ENCODE results near the gene COX4I1.
"Not testable (repeated sequence)": the region's sequence is repeated elsewhere in the genome, so short reads cannot be mapped to it uniquely, and the experiment has no call there.

COX4I1 gene

GRCh38 chr16:85824161-85825135, 25.0 kb downstream of the COX4I1 start:
- no peak for DNase-seq (ENCODE audit: low spot score)

- DNase-seq (ENCODE audit: low spot score): no peak
These were observed 25.8 kb downstream of the COX4I1 start for GRCh38 chr16:85825326-85825725.

DNA sequence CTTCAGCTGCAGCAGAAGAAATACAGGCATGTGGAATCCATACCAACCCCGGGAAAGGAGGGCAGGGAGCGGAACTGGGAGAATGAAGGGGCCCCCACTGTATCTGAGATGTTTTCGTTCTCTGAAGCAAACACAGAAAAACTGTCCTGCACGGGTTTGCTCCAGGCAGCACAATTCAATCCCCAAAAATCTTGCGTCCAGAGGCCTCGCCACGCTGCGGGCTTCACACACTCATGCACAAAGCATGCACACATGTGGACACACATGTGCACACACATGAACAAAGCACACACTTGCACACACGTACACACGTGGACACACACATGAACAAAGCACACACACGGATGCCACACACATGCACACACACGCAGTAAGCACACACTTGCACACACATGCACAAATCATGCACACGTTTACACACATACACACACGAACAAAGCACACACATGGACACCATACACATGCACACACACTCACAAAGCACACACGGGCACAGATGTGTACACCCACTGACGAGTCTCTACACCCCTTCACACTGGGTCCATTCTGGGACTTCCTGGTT, 27.3 kb downstream of the COX4I1 start:
- DNase-seq (ENCODE audit: low spot score): no peak

- no peak for DNase-seq (ENCODE audit: low spot score)
These were observed 28.7 kb downstream of the COX4I1 start for GRCh38 chr16:85828166-85828565.

DNA sequence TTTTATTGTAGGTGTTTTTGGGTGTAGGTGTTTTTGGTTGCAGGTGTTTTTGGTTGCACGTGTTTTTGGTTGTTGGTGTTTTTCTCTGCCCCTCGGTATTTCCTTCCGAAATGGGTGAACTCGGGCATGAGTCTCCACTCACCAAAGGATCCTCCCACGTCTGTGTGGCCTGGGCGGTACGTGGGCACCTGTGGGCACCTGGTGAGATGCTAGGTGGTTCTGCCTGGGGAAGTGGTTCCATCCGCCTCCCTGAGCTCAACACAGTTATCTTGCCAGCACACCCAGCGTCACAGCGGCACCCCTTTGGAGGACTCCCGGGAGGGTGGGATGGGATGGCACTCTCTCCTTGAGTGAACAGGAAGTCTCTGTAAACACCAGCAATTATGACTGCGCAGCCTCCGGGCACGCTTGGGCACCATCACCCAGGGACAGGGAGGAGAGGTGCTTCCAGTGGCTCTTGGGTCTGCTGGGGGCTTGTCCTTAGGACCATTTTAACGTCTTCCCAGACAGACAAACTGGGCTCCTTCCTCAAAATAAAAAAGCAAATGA, 29.8 kb downstream of the COX4I1 start:
- DNase-seq (ENCODE audit: low spot score): no peak

DNA sequence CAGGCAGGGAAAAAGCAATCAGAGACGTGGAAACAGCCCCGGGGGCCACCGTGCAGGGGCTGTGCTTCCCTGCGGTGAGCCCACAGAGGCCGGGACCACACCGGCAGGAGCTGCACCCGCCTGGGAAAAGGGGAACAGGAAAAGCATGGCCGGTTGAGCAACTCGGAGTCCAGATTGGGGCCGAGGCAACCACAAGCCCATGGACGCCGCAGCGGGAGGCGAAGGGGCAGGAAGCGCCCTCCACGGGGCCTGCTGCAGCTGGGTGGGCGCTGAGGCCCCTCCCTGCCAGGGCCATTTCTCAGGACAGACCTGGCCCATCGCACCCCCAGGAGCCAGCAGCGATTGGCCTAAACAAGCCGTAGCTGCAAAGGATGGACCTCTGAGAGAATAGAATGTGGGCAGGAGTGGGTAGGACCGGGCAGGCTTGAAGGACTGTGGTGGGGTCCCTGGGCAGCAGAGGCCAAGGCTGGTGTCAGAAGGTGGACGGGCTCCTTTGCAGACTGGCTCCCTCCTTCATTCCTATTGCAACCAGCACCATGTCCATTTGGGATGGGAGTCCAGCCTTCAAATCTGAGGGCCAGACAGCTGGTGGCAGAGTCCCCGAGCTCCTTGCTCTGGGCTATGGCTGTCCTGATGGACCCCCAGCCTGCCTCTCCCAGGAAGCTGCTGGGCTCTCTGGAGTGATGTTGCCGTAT, 30.4 kb downstream of the COX4I1 start:
- DNase-seq (ENCODE audit: low spot score): no peak

DNA sequence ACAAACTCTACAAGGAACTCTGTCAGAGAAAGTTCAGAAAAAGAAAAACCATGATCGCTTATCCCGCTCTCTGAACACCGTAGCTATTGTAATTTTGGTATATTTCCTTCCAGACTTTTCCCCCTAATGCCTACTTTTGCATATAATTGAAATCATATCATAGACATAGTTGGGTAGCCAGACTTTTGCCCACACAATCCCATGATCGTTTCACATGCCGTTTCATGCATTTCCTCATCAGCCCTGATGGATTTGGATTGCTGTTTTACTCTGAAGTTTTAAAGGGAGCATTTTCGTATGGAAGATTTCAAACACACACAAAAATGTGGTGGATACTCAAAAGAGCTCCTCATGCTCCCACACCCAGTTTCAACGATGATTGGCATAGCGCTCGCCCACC, 31.3 kb downstream of the COX4I1 start:
- DNase-seq (ENCODE audit: low spot score): no peak

DNA sequence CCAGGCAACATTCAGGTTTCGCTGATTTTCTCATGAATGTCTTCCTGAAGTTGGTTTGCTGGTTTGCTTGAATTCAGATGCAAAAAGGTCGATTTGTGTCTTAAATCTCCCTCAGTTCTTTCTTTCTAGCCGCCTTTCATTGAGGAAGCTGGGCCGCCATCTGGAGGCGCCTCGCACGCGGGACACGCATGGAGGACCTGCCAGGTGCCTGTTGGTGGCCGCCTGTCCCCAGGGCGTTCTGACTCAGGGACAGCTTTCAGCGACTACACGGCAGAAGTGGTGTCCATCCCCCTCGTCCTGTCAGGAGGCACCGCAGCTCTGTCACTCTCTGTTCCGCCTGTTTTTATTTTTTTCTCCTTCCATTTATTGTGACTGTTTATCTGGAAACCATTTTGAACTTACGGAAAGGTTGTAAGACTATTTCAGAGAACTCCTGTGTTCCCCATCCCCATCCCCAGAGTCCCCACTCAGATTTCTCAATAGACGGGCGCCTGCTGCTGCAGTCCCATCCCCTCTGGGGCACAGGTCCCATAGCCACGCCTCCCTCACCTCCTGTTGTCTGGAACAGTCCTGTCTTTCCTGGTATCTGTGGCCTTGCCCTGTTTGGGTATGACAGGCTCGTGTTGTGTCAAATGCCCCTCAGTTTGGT, 33.2 kb downstream of the COX4I1 start:
- peak; percentile 89 for DNase-seq (ENCODE audit: low spot score)

DNA sequence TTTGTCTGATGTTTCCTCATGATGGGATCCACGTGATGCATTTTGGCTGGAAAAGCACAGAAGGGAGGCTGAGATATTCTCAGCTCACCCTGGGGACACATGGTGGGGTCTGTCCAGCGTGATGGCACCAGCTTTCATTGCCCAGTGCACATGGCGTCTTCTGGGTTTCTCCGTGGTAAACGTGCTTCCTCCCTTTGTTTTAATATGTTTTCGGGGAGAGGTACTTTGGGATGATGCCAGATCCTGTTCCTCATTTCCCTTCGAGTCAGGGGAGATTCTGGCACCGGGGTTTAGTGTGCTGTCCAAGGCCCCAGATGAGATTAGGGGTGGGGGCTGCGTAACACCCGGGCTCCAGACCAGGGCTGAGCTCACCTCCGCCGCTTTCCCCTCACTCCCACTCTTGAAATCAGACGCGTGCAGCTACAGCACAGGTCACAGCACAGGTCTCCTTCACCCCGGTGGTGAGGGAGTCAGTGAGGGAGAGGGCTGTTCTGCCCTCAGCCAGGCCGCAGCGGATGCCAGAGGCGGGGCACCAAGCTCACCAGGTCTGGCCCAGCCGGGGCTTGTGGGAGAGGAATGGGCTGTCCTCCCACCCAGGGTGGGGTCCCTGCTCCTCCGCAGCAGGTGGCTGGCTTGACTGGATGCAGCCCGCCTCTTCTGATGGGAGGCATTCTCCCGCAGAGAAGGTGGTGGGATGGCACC, 33.9 kb downstream of the COX4I1 start:
- no peak for DNase-seq (ENCODE audit: low spot score)

GRCh38 chr16:85834741-85835140, 35.2 kb downstream of the COX4I1 start:
- no peak for DNase-seq (ENCODE audit: low spot score)

- DNase-seq (ENCODE audit: low spot score): no peak
These were observed 35.8 kb downstream of the COX4I1 start for GRCh38 chr16:85835227-85835751.

- DNase-seq (ENCODE audit: low spot score): no peak
These were observed 36.6 kb downstream of the COX4I1 start for GRCh38 chr16:85835956-85836705.

DNA sequence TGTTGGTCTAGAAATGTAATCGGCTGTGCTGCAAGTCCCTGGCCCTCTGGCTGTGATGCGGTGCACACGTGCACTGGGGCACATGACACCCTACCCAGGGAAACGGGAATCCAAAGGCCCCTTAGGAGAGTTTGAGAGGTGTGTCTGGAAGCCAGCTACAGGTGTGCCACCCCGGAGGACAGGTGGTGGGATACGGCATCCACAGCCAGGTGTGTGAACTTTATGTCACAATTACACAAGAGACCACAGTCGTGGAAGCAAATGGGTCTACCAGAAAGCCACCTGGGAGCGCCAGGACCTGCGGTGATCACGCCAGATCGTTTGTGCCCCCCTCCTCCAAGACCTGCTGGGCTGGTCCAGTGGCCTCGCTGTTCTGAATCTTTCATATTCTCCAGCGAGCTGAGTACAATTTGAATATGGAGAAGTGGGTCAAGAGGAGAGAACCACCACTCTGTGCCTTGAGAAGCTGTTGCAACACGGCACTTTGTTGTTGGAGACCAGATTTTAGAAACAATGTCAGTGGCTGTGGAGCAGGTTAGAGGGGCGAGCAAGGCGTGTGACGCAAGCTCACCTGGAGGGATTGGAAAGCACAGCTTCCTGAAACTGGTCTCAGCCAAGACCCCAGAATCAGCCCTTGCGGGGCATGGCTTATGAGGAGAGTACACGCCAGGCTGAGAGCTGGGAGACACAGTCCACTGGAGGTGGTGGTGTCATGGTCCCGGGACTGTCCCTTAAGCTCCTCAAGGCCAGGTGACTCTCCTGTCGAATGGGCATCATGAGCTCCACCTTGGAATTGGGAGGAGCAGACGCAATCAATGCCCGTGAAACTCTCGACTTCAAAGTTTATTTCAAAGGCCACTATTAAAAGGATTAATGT, 37.4 kb downstream of the COX4I1 start:
- DNase-seq (ENCODE audit: low spot score): no peak

- DNase-seq (ENCODE audit: low spot score): not testable (repeated sequence)
These were observed 38.2 kb downstream of the COX4I1 start for GRCh38 chr16:85837654-85838053.

GRCh38 chr16:85838381-85838780, 38.9 kb downstream of the COX4I1 start:
- DNase-seq (ENCODE audit: low spot score): no peak

DNA sequence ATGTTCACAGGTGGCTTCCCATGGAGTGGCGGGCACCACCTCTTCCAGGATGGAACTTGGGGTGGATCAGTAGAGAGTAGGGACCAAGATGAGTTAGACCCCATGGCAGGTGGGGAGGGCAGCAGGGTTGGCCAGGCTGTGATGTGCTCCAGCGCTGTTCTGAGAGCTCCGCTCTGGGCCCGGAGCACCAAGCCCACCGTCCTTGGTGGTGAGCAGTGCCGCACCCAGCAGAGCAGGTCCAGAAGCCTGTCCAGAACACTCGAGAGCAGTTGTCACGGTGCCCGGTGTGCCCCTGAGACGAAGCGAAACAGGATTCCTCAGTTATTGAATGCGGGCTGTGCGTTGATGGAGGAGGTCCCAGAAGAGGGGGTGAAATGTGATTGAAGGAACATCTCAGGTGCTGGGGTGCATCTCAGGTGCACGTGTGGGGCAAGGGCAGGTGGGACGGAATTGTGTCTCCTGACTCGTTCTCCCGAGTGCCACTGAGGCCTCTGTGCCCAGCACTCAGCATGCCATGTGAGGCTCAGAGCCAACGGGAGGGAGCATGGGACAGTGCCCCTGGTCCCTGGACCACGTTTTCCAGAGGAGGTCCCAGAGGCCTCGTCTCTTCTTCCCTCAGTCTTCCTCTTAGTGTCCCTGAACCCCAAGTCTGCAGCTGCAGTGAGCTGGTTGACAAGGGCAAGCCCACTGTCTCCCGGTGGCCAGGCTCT, 39.5 kb downstream of the COX4I1 start:
- no peak for DNase-seq (ENCODE audit: low spot score)

DNA sequence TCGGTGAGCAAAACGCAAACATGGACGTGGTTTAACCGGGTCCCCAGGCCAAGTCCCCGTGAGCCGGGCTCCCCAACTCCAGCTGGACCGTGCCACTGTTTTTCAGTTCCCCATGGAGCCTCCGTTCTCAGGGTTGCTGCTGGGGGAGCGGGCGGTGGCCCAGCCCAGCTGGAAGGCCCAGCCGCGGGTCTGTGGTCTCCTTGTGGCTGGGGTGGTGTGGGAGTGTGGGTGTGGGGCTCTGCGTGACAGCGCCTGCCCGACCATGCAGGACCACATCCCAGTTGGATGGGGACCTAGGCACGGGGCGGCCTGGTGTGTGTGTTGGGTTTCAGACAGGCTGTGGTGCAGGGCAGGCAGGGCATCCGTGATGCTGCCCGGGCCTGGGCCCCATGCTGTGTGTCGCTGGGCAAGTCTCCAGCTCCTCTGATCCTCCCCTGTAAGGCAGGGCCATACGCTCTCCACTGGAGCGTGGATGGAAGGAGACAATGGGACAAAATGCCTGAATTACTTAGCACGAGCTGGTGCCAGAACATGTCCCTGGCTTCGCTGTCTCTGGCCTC, 40.3 kb downstream of the COX4I1 start:
- no peak for DNase-seq (ENCODE audit: low spot score)

- DNase-seq (ENCODE audit: low spot score): no peak
These were observed 40.9 kb downstream of the COX4I1 start for GRCh38 chr16:85840395-85840794.

All from NAMALWA (cell line).